Measurements from ENCODE around the gene FAM184A.
"Not testable (repeated sequence)": the region's sequence is repeated elsewhere in the genome, so short reads cannot be mapped to it uniquely, and the experiment has no call there.

FAM184A gene

GRCh38 chr6:119052292-119052889 is 26.1 kb downstream of the FAM184A start:
- DNase-seq = no peak

GRCh38 chr6:119044255-119044654 is 34.2 kb downstream of the FAM184A start:
- no peak for DNase-seq

GRCh38 chr6:119043783-119044182 is 34.7 kb downstream of the FAM184A start:
- no peak for DNase-seq

- no peak for DNase-seq
These were observed 35.2 kb downstream of the FAM184A start for GRCh38 chr6:119043265-119043664.

GRCh38 chr6:119040636-119041035 is 37.8 kb downstream of the FAM184A start:
- DNase-seq = no peak

GRCh38 chr6:119040229-119040628 is 38.2 kb downstream of the FAM184A start:
- no peak for DNase-seq

- no peak for DNase-seq
These were observed 40.4 kb downstream of the FAM184A start for GRCh38 chr6:119037941-119038623.

GRCh38 chr6:119037264-119037663 is 41.2 kb downstream of the FAM184A start:
- no peak for DNase-seq

GRCh38 chr6:119036081-119036480 is 42.4 kb downstream of the FAM184A start:
- no peak for DNase-seq

- no peak for DNase-seq
These were observed 43.0 kb downstream of the FAM184A start for GRCh38 chr6:119035459-119035858.

- DNase-seq = no peak
These were observed 43.5 kb downstream of the FAM184A start for GRCh38 chr6:119034827-119035458.

- DNase-seq = no peak
These were observed 46.0 kb downstream of the FAM184A start for GRCh38 chr6:119032428-119032827.

GRCh38 chr6:119030759-119031158 is 47.7 kb downstream of the FAM184A start:
- DNase-seq = no peak

- DNase-seq = no peak
These were observed 50.4 kb downstream of the FAM184A start for GRCh38 chr6:119028091-119028490.

GRCh38 chr6:119027465-119027864 is 51.0 kb downstream of the FAM184A start:
- DNase-seq = no peak

GRCh38 chr6:119026822-119027221 is 51.6 kb downstream of the FAM184A start:
- no peak for DNase-seq

- no peak for DNase-seq
These were observed 52.7 kb downstream of the FAM184A start for GRCh38 chr6:119025793-119026192.

GRCh38 chr6:119024111-119024510 is 54.4 kb downstream of the FAM184A start:
- DNase-seq = no peak

GRCh38 chr6:119022796-119023195 is 55.7 kb downstream of the FAM184A start:
- no peak for DNase-seq

- no peak for DNase-seq
These were observed 57.6 kb downstream of the FAM184A start for GRCh38 chr6:119020597-119021561.

GRCh38 chr6:119015165-119015564 is 63.3 kb downstream of the FAM184A start:
- DNase-seq = not testable (repeated sequence)

- no peak for DNase-seq
These were observed 65.9 kb downstream of the FAM184A start for GRCh38 chr6:119012521-119012920.

GRCh38 chr6:119009266-119009665 is 69.2 kb downstream of the FAM184A start:
- not testable (repeated sequence) for DNase-seq

Data from GOT3 (cell line).